MCF 10A (cell line): ENCODE measurements around the gene OPRD1. TPM values are rescaled to one million over a fixed set of nuclear protein-coding genes. Genes with fewer than 3 reads are reported as not detected.

Source experiments
- BruUV-seq: library from RNA; stranded (reverse); fragments of 400-500 nt; replicated peaks from 2 replicates; lab custom pipeline; 2021; lab: Mats Ljungman, UMichigan
- CTCF ChIA-PET: fragments of 300-600 bp; sonication (Branson Sonifier 250); formaldehyde crosslinking; extraction: SDS; loops from one replicate; lab custom pipeline; 2021; ENCODE audit warnings: antibody characterized with exemption, inconsistent platforms; lab: Yijun Ruan, JAX
- POLR2A ChIA-PET: fragments of 300-600, 350-650 bp; sonication (Branson Sonifier 250); formaldehyde crosslinking; extraction: SDS; loops from one replicate; lab custom pipeline; 2020; ENCODE audit warnings: antibody characterized with exemption, inconsistent platforms; lab: Yijun Ruan, JAX
- DNase-seq: peaks from one replicate; pipeline ENCODE4 v3.0.0-alpha.2; 2018; ENCODE audit not compliant: unreplicated experiment
- H3K27ac Mint-ChIP-seq: one replicate; pipeline ENCODE4 v1.8.0; 2022; ENCODE audit warnings: mild to moderate bottlenecking, low read depth, mixed read lengths; ENCODE audit not compliant: unreplicated experiment
- H3K27me3 Mint-ChIP-seq: one replicate; pipeline ENCODE4 v1.8.0; 2022; ENCODE audit warnings: mixed read lengths; ENCODE audit not compliant: insufficient read depth, unreplicated experiment
- H3K36me3 Mint-ChIP-seq: one replicate; pipeline ENCODE4 v1.8.0; 2022; ENCODE audit warnings: mild to moderate bottlenecking, moderate library complexity, mixed read lengths; ENCODE audit not compliant: insufficient read depth, unreplicated experiment
- H3K4me1 Mint-ChIP-seq: one replicate; pipeline ENCODE4 v1.8.0; 2022; ENCODE audit warnings: mixed read lengths; ENCODE audit not compliant: insufficient read depth, unreplicated experiment
- H3K4me3 Mint-ChIP-seq: one replicate; pipeline ENCODE4 v1.8.0; 2022; ENCODE audit warnings: mild to moderate bottlenecking, moderate library complexity, mixed read lengths; ENCODE audit not compliant: unreplicated experiment
- H3K9me3 Mint-ChIP-seq: one replicate; pipeline ENCODE4 v1.8.0; 2022; ENCODE audit warnings: mixed read lengths; ENCODE audit not compliant: unreplicated experiment
- CTCF ChIP-seq: fragments of 200-600 bp; IDR thresholded peaks from one replicate; pipeline ENCODE4 v1.8.0; 2022; ENCODE audit warnings: antibody characterized with exemption, mild to moderate bottlenecking; ENCODE audit not compliant: unreplicated experiment
- intact Hi-C: fragments of 100-400 bp; cut with micrococcal nuclease; formaldehyde crosslinking; loops from 2 replicates; pipeline ENCODE4 v1.14.1; 2022
- total RNA-seq: library from RNA; stranded (reverse); gene quantifications from 2 replicates; pipeline ENCODE4 v1.2.3, GENCODE V29; 2022

Gene OPRD1
- total RNA-seq, 1 experiment from 2014 or later: not detected

- Mint-ChIP-seq H3K27ac (peak within 1 kb of the TSS; percentile 79), H3K9me3 (no peaks in the 10 kb centered on the region), H3K36me3 (no peaks in the 10 kb centered on the region), H3K4me1 (peaks cover 6% of the 10 kb centered on the region), H3K27me3 (no peaks in the 10 kb centered on the region), H3K4me3 (peak within 1 kb of the TSS; percentile 81)
- POLR2A ChIA-PET: interaction anchor here (0.6 to 2.8 kb wide), 23 partner anchors 9 to 837 kb away, joined by 3 to 22 read pairs (median 4); partner anchors contain the start of genes SRSF4, TAF12 and YTHDF2
- intact Hi-C loops: no loop called here
- DNase-seq: peak; percentile 90
- BruUV-seq: no TSS peak
- CTCF ChIA-PET: interaction anchor here (0.9 to 1.5 kb wide), 9 partner anchors 10 to 130 kb away, joined by 3 to 7 read pairs (median 4); no protein-coding TSS in a partner anchor
- no peak for TF ChIP-seq CTCF
These were observed 102.5 kb downstream of the OPRD1 start, which contains the start of gene EPB41 for GRCh38 chr1:28914228-28915030. TSS of gene EPB41 (plus strand) at chr1:28914569. CDS start at chr1:28987438, 72,869 bp downstream.

GRCh38 chr1:28915031-28915895 lies 103.3 kb downstream of the OPRD1 start:
- TF ChIP-seq CTCF: no peak
- intact Hi-C loops: no loop called here
- ChIA-PET POLR2A (interaction anchor here (0.7 to 2.8 kb wide), 15 partner anchors 8 to 275 kb away, joined by 3 to 22 read pairs (median 6); partner anchors contain the start of genes SRSF4 and YTHDF2), CTCF (interaction anchor here (0.7 to 1.2 kb wide), 4 partner anchors 15 to 119 kb away, joined by 3 to 5 read pairs (median 4); no protein-coding TSS in a partner anchor)
- Mint-ChIP-seq H3K4me3 (peak overlapping the region; percentile 81), H3K9me3 (no peaks in the 10 kb centered on the region), H3K27ac (peak overlapping the region; percentile 79), H3K27me3 (no peaks in the 10 kb centered on the region), H3K36me3 (no peaks in the 10 kb centered on the region), H3K4me1 (peaks cover 6% of the 10 kb centered on the region)
- no TSS peak for BruUV-seq
- peak; percentile 61 for DNase-seq

GRCh38 chr1:28917757-28918118 lies 105.8 kb downstream of the OPRD1 start:
- ChIA-PET CTCF (interaction anchor here (0.6 to 1.0 kb wide), 3 partner anchors 117 to 268 kb away, joined by 3 to 4 read pairs (median 4); no protein-coding TSS in a partner anchor), POLR2A (interaction anchor here (0.6 to 2.5 kb wide), 3 partner anchors 10 to 1192 kb away, joined by 3 to 14 read pairs (median 4); partner anchors contain the start of gene FAM76A)
- no peaks in the 10 kb centered on the region for H3K27me3 Mint-ChIP-seq
- no TSS peak for BruUV-seq
- no peaks in the 10 kb centered on the region for H3K36me3 Mint-ChIP-seq
- TF ChIP-seq CTCF: no peak
- DNase-seq: no peak
- H3K4me1 Mint-ChIP-seq: peaks cover 13% of the 10 kb centered on the region
- H3K9me3 Mint-ChIP-seq: no peaks in the 10 kb centered on the region
- intact Hi-C loops: no loop called here
- H3K4me3 Mint-ChIP-seq: no peak overlapping the region
- H3K27ac Mint-ChIP-seq: no peak overlapping the region

Other genes with a start within 250 kb of the OPRD1 start
- not detected in 2 replicates for gene RAB42, start 219.9 kb upstream of the OPRD1 start, total RNA-seq
- gene TAF12, start 169.1 kb upstream of the OPRD1 start, total RNA-seq: 29.7 and 40.9 TPM in 2 replicates
- gene RNU11, start 163.6 kb upstream of the OPRD1 start, total RNA-seq: not detected in 2 replicates
- gene GMEB1, start 143.4 kb upstream of the OPRD1 start, total RNA-seq: 9.1 and 13.3 TPM in 2 replicates
- gene YTHDF2, start 75.2 kb upstream of the OPRD1 start, total RNA-seq: 102 and 127 TPM in 2 replicates
- gene EPB41, start 102.4 kb downstream of the OPRD1 start, total RNA-seq: 15.0 and 23.0 TPM in 2 replicates